ENCODE results near the gene CSAD.

DNA sequence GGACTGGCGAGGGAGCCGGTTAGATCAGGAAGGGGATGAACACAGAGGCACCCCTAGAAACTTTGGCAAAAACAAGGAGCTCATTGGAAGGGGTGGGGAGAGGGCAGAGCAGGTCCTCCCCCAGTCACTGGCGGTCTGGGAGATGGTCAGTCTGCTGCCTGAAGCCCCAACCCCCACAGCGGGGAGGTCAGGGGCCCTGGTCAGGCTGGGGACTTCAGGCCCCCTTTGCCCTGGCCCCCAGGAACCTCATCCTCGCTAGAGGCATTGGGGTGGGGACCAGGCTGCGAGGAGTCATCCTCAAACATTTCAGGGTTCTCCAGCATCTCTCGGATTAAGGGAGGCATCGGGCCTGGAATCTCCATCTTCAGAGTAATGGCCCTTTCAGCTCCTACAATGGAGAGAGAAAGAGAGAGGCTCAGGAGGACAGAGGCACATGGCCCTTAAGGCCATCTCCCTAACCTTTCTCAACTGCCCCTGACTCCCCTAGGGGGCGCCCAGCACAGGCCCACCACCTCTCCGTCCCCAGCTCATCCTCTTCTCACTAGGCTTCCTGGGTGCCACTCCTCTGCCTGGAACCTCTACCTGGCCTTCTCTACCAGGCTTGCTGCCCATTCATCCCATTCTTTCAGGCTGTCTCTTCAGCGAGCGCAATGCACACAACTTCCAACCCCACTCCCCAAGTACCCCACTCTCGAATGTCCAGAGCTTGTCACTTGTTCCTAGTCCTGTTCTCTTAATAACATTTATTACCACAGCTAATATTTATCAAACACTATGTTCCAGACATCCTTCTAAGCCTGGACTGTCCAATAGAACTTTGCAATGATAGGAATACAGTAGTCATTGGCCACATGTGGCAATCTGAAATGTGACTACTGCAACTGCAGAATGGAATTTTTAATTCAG is 31.0 kb upstream of the CSAD start:
- TF ChIP-seq CTCF (IDR thresholded peaks at IDR 0.05) (peak; percentile 46), POLR2AphosphoS5 (IDR thresholded peaks at IDR 0.05; ENCODE audit: low read depth, low read length) (no peak), SIN3A (IDR thresholded peaks at IDR 0.05; ENCODE audit: borderline replicate concordance, insufficient read depth, low read depth, low read length) (no peak)
- TF ChIP-seq, protein P1, sequence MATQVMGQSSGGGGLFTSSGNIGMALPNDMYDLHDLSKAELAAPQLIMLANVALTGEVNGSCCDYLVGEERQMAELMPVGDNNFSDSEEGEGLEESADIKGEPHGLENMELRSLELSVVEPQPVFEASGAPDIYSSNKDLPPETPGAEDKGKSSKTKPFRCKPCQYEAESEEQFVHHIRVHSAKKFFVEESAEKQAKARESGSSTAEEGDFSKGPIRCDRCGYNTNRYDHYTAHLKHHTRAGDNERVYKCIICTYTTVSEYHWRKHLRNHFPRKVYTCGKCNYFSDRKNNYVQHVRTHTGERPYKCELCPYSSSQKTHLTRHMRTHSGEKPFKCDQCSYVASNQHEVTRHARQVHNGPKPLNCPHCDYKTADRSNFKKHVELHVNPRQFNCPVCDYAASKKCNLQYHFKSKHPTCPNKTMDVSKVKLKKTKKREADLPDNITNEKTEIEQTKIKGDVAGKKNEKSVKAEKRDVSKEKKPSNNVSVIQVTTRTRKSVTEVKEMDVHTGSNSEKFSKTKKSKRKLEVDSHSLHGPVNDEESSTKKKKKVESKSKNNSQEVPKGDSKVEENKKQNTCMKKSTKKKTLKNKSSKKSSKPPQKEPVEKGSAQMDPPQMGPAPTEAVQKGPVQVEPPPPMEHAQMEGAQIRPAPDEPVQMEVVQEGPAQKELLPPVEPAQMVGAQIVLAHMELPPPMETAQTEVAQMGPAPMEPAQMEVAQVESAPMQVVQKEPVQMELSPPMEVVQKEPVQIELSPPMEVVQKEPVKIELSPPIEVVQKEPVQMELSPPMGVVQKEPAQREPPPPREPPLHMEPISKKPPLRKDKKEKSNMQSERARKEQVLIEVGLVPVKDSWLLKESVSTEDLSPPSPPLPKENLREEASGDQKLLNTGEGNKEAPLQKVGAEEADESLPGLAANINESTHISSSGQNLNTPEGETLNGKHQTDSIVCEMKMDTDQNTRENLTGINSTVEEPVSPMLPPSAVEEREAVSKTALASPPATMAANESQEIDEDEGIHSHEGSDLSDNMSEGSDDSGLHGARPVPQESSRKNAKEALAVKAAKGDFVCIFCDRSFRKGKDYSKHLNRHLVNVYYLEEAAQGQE (IDR thresholded peaks at IDR 0.05; ENCODE audit: insufficient read depth in 1 of 2, low read depth in 2 of 2, low read length in 1 of 2) = no peak
